NCI-H2227 (cell line): ENCODE results near the gene FAM163A.
"Not testable (repeated sequence)": the region's sequence is repeated elsewhere in the genome, so short reads cannot be mapped to it uniquely, and the experiment has no call there.

Source experiments
- DNase-seq: peaks from one replicate; lab custom pipeline; 2025; ENCODE audit not compliant: unreplicated experiment; lab: John Stamatoyannopoulos, UW

Gene FAM163A

GRCh38 chr1:179742717-179743678, at the start of gene FAM163A:
TSS of gene FAM163A (plus strand) at chr1:179743291. CDS start at chr1:179813098, 69,807 bp downstream.
- peak; percentile 33 for DNase-seq

GRCh38 chr1:179694530-179694929, 48.6 kb upstream of the FAM163A start:
- not testable (repeated sequence) for DNase-seq

GRCh38 chr1:179702946-179703539, 40.0 kb upstream of the FAM163A start:
- DNase-seq = no peak

GRCh38 chr1:179706339-179706941, 36.7 kb upstream of the FAM163A start:
- DNase-seq = peak; percentile 71

- no peak for DNase-seq
Measured at GRCh38 chr1:179707406-179707805, 35.7 kb upstream of the FAM163A start.

GRCh38 chr1:179708434-179709195, 34.5 kb upstream of the FAM163A start:
- DNase-seq = no peak

- DNase-seq = peak; percentile 25
Measured at GRCh38 chr1:179709841-179710329, 33.2 kb upstream of the FAM163A start.

- no peak for DNase-seq
Measured at GRCh38 chr1:179714159-179714558, 28.9 kb upstream of the FAM163A start.

GRCh38 chr1:179714623-179715022, 28.5 kb upstream of the FAM163A start:
- DNase-seq = no peak

GRCh38 chr1:179719272-179719671, 23.8 kb upstream of the FAM163A start:
- no peak for DNase-seq

GRCh38 chr1:179728271-179728670, 14.8 kb upstream of the FAM163A start:
- no peak for DNase-seq

- no peak for DNase-seq
Measured at GRCh38 chr1:179729881-179730280, 13.2 kb upstream of the FAM163A start.

- no peak for DNase-seq
Measured at GRCh38 chr1:179731643-179732042, 11.4 kb upstream of the FAM163A start.

- DNase-seq = no peak
Measured at GRCh38 chr1:179742291-179742690, 800 bp upstream of the FAM163A start.

- no peak for DNase-seq
Measured at GRCh38 chr1:179743679-179744400, 749 bp downstream of the FAM163A start.

GRCh38 chr1:179744401-179745130, 1.5 kb downstream of the FAM163A start:
- DNase-seq = no peak

- DNase-seq = no peak
Measured at GRCh38 chr1:179745131-179745611, 2.1 kb downstream of the FAM163A start.

- no peak for DNase-seq
Measured at GRCh38 chr1:179745743-179746142, 2.7 kb downstream of the FAM163A start.

GRCh38 chr1:179747611-179748010, 4.5 kb downstream of the FAM163A start:
- DNase-seq = no peak
